ENCODE measurements around the gene MCRIP2.

DNA sequence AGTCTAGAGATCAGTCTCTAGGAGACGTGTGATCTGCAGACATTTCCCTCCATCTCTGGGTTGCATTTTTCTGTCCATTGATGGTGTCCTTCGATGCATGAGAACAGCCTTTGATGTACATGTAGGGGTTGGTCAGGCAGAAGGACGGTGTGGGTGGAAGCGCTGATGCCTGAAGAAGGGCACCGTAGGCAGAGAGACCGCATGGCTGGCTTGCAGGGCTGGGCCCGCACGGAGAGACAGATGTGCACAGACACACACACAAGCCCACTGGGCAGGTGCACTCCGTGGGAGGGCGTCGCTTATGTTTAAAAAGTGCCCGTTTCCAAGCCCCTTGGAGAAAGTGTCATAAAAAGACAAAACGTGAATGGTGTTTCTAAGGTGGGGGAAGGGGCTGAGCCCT lies 26.5 kb upstream of the MCRIP2 start:
- TF ChIP-seq, protein P1, sequence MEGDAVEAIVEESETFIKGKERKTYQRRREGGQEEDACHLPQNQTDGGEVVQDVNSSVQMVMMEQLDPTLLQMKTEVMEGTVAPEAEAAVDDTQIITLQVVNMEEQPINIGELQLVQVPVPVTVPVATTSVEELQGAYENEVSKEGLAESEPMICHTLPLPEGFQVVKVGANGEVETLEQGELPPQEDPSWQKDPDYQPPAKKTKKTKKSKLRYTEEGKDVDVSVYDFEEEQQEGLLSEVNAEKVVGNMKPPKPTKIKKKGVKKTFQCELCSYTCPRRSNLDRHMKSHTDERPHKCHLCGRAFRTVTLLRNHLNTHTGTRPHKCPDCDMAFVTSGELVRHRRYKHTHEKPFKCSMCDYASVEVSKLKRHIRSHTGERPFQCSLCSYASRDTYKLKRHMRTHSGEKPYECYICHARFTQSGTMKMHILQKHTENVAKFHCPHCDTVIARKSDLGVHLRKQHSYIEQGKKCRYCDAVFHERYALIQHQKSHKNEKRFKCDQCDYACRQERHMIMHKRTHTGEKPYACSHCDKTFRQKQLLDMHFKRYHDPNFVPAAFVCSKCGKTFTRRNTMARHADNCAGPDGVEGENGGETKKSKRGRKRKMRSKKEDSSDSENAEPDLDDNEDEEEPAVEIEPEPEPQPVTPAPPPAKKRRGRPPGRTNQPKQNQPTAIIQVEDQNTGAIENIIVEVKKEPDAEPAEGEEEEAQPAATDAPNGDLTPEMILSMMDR (IDR thresholded peaks at IDR 0.05) = no peak
- no peak for TF ChIP-seq POLR2A (IDR thresholded peaks at IDR 0.05)

All from thyroid gland (tissue), 4 donors.